Upper lobe of left lung (tissue), 4 donors: ENCODE data around the gene LAMC2.

Experiments used
- CTCF ChIP-seq, 6 experiments: fragments of 450-650 bp in 4 of 6; fragments of 200-600 bp in 2 of 6; sonication (generic) in 2 of 6; IDR thresholded peaks; one replicate each; pipeline ENCODE4 v1.5.1; 2016 to 2019; ENCODE audit warnings: antibody characterized with exemption in 6 of 6
- POLR2AphosphoS5 ChIP-seq, 2 donors: sonication (generic); formaldehyde crosslinking; IDR thresholded peaks; one replicate each; pipeline ENCODE4 v1.5.1; 2017; ENCODE audit warnings: antibody characterized with exemption in 2 of 2

GRCh38 chr1:183235503-183235902 lies 49.4 kb downstream of the LAMC2 start:
- TF ChIP-seq CTCF (IDR thresholded peaks at IDR 0.05) (no peak), POLR2AphosphoS5 (IDR thresholded peaks at IDR 0.05) (no peak)
